Amygdala (tissue), 56 donors: ENCODE results near the gene SPTY2D1.
"Not testable (repeated sequence)": the region's sequence is repeated elsewhere in the genome, so short reads cannot be mapped to it uniquely, and the experiment has no call there.

Experiments
- DNase-seq, 56 donors: peaks; one replicate each; lab custom pipeline; 2025; lab: John Stamatoyannopoulos, UW

The SPTY2D1 gene, protein sequence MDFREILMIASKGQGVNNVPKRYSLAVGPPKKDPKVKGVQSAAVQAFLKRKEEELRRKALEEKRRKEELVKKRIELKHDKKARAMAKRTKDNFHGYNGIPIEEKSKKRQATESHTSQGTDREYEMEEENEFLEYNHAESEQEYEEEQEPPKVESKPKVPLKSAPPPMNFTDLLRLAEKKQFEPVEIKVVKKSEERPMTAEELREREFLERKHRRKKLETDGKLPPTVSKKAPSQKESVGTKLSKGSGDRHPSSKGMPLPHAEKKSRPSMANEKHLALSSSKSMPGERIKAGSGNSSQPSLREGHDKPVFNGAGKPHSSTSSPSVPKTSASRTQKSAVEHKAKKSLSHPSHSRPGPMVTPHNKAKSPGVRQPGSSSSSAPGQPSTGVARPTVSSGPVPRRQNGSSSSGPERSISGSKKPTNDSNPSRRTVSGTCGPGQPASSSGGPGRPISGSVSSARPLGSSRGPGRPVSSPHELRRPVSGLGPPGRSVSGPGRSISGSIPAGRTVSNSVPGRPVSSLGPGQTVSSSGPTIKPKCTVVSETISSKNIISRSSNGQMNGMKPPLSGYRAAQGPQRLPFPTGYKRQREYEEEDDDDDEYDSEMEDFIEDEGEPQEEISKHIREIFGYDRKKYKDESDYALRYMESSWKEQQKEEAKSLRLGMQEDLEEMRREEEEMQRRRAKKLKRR

GRCh38 chr11:18634140-18635032 is at the start of gene SPTY2D1:
Gene SPTY2D1 (minus strand): TSS chr11:18634342. CDS start chr11:18634257, 85 bp downstream.
- DNase-seq = peak; percentile 74 to 99 (median 98)

GRCh38 chr11:18682466-18682865 is 48.3 kb upstream of the SPTY2D1 start:
- no peak for DNase-seq

GRCh38 chr11:18681949-18682348 is 47.8 kb upstream of the SPTY2D1 start:
- not testable (repeated sequence) for DNase-seq

DNA sequence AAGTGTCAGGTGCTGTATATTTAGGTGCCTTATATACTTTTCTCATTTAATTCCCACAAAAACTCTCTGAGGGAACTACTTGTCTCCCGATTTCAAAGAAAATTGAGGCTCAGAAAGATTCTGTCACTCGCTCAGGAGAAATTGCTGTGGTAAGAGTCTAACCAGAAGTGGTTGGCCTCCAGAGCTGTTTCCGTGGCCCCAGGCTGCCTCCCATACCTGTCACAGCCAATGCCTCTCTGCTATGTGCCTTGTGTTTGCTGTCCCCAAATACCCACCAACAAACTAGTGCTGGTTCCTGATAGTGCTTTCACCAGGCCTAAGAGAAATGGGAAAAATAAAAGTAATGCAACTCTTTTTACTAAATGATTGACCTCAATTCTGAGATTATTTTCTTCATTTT is 43.4 kb upstream of the SPTY2D1 start:
- no peak for DNase-seq

DNA sequence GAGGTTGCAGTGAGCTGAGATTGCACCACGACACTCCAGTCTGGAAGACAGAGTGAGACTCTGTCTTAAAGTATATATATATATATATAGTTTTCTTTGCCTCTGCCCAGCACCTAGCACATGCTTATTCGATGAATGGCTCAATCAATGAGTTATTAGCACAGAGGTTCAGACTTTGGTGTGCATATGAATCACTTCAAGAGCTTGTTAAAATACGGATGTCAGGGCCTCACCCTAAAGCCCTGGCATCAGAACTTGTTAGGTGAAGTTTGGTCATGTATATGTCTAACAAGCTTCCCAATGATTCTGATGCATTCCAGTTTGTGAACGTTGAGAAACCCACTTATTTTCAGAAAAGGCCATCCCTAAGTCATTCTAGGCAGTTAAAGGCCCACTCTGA is 42.7 kb upstream of the SPTY2D1 start:
- no peak for DNase-seq

DNA sequence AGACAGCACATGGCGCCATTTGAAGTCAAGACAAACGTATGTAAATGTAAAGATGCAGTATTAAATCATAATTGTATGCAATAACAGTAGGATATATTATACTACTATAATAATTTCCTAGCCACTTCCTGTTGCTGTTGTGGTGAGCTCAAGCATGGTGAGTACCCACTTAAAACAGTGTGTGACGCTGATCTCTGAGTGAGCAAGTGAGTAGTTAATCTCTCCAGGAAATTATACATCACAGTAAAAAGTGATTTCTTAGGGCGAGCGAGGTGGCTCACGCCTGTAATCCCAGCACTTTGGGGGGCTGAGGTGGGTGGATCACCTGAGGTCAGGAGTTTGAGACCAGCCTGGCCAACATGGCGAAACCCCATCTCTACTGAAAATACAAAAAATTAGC is 38.1 kb upstream of the SPTY2D1 start:
- not testable (repeated sequence) for DNase-seq

DNA sequence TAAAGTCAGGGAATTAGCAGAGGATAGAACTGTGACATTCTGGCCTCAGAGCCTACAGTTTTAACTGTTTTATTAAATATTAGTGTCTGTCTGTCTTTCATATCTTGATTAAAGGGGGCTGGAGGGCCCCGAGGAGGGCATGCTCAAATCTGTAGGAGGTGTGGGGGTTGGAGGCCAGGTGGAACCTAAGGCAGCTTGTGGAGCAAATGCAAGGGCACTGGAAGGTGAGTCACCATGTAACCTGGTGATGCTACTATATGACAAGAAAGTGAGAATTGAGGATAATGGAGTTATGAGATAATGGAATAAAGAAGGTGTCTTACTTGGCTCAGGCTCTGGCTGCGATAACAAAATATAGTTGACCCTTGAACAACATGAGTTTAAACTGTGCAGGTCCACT is 37.1 kb upstream of the SPTY2D1 start:
- DNase-seq = no peak

GRCh38 chr11:18669711-18670110 is 35.6 kb upstream of the SPTY2D1 start:
- DNase-seq = no peak

GRCh38 chr11:18669219-18669596 is 35.1 kb upstream of the SPTY2D1 start:
- no peak for DNase-seq

DNA sequence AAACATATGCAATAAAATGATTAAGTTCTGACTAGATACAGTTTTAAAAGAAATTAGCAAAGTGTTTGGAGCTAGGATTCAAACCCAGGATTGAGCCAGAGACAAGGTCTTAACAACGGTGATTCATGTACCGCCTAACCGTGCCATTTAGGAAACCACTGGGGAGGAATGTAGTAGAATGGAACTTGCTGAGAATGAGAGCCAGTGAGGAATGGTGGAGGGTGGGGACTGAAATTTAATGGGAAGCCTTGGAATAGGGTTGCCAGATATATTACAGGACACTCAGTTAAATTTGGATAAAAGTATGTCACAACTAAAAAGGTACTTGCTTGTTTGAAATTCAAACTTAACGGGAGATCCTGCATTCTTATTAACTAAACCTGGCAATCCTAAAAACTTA is 34.0 kb upstream of the SPTY2D1 start:
- DNase-seq = no peak

- DNase-seq = not testable (repeated sequence)
These were observed 31.3 kb upstream of the SPTY2D1 start for GRCh38 chr11:18665353-18665872.

- no peak for DNase-seq
These were observed 23.5 kb upstream of the SPTY2D1 start for GRCh38 chr11:18657673-18658072.

DNA sequence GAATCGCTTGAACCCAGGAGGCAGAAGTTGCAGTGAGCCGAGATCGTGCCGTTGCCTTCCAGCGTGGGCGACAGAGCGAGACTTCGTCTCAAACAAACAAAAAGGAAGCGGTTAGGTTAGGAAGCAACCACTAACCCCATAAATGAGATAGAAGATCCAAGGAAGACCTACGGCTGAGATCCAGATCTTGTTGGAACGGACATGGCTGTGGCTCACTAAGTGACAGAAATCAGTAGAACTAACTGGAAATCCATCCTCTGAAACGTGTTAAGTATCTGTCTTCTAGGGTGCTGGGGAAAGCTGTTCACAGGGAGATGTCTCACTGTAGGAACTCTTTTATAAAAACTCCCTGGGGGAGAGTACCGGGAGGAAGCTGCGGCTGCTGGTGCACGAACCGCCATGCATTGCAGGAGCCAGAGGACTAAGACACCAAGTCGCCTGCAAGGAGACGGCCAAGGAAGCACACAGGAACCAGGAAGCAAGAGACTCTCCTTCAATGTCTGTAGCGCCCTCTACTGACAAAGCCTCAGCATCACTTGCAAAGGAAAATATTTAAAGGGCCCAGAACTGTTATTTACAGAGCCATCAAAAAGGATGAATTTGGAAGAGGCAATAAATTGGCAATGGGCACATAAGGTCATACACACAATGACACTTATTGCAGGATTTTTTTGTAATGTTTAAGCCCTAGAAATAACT is 16.9 kb upstream of the SPTY2D1 start:
- no peak for DNase-seq

GRCh38 chr11:18650353-18650752 is 16.2 kb upstream of the SPTY2D1 start:
- no peak for DNase-seq

- DNase-seq = not testable (repeated sequence)
These were observed 8.9 kb upstream of the SPTY2D1 start for GRCh38 chr11:18643034-18643433.

DNA sequence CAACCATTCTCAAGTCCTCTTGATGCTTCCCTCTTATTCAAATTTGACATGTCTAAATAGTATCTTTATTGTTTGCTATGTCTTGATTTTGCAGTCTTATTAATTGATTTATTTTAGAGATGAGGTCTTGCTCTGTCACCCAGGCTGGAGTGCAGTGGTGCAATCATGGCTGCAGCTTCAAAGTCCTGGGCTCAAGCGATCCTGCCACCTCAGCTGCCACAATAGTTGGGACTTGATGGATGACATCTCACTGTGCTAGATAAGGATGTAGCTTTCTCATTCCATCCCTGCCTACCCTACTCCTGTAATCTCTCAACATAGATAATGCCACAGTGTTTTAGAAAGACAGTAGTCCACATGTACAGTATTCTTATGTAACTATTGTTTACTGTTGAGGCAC is 7.5 kb upstream of the SPTY2D1 start:
- DNase-seq = no peak

DNA sequence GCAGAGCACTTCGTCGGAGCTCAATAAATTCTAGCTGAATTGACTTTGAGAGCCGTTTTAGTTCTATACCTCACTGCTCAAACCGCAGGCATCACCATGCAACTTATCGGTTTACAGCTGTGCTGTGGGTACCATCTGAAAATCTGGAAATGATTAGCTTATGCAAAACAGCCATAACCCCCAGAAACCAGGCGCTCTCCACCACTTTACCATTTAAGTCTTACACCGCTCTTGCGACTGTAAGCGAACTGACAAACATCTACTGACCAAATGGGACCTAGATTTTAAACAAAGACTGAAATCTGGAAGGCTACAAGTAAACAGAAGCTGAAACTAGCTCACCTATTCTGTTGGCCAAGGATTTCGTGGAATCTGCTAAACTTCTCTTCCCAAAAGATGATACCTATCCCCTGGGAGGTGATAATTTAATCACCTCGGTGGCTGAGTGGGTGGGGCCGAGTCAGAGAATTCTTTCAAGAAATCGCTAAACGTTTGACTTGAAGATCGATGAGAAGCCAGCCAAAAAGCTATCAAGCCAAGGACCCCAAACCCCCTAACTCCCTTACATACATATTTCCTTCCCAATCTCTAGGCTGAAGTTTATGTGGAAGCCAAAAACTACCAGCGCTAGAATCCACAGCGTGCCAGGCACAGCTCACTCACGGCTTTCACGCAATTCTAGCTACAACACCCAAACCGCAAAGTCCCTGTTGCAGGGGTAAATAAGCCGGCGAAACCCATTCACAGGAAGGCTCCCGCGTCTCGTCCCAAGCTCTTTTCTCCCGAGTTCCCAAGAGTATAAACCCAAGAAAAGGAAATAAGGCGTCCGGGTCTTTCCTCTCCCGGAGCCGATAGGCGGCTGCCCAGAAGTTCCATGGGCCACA is 644 bp downstream of the SPTY2D1 start:
- DNase-seq = peak in 2 of 56 donors; percentile 36 to 58

- no peak for DNase-seq
These were observed 1.3 kb downstream of the SPTY2D1 start for GRCh38 chr11:18632841-18633240.

- DNase-seq = no peak
These were observed 10.0 kb downstream of the SPTY2D1 start for GRCh38 chr11:18624161-18624560.
